Measurements from ENCODE around the gene SNAI3. TPM values are rescaled to one million over a fixed set of nuclear protein-coding genes. Genes with fewer than 3 reads are reported as not detected.
A peak's percentile ranks its signal among the peaks of the same experiment; 100 is the strongest.
"Not testable (repeated sequence)": the region's sequence is repeated elsewhere in the genome, so short reads cannot be mapped to it uniquely, and the experiment has no call there.

SNAI3 gene
- total RNA-seq, 2 donors from 2014 or later: 0.42 to 1.2 TPM

DNA sequence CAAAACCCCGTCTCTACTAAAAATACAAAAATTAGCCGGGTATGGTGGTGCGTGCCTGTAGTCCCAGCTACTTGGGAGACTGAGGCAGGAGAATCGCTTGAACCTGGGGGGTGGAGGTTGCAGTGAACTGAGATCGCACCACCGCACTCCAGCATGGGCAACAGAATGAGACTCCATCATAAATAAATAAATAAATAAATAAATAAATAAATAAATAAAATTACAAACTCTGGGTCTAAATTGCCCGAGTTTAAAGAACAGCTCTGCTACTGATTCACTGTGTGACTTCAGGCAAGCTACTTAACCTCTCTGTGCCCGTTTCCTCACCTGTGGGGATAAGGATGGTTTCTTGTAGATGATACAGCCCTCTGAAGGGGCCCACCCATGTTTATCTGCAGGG, 16.8 kb downstream of the SNAI3 start:
- not testable (repeated sequence) for H3K4me3 Mint-ChIP-seq; H3K27ac Mint-ChIP-seq; H3K9me3 Mint-ChIP-seq; H3K36me3 Mint-ChIP-seq; H3K4me1 Mint-ChIP-seq (ENCODE audit: low read depth in 2 of 2); H3K27me3 Mint-ChIP-seq; DNase-seq (ENCODE audit: low spot score); ATAC-seq

DNA sequence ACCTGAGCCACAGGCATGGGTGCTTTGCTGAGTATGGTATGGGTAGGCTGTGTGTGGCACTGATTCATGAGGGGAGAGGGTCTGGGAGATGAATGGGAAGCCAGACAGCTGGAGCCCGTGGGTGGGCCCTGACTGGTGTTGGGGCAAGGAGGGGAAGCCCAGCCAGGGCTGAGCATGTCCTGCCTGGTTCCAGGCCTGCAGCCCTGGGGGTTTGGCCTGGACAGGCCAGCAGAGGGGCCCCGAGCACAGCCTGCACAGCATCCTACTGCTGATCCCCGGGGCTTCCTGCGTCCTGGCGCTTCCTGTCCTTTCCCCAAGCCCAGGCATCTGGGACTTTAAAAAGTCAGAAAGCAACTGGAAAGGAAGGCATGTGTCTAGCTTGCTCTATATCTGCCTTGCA, 18.8 kb downstream of the SNAI3 start:
- no peaks in the 10 kb centered on the region for H3K9me3 Mint-ChIP-seq
- no peak for ATAC-seq
- H3K27ac Mint-ChIP-seq: no peak overlapping the region
- H3K36me3 Mint-ChIP-seq: no peaks in the 10 kb centered on the region
- H3K4me1 Mint-ChIP-seq (ENCODE audit: low read depth in 2 of 2): peaks cover 0 to 8% of the 10 kb centered on the region in 2 donors
- no peaks in the 10 kb centered on the region for H3K27me3 Mint-ChIP-seq
- H3K4me3 Mint-ChIP-seq: no peak overlapping the region
- DNase-seq (ENCODE audit: low spot score): no peak

DNA sequence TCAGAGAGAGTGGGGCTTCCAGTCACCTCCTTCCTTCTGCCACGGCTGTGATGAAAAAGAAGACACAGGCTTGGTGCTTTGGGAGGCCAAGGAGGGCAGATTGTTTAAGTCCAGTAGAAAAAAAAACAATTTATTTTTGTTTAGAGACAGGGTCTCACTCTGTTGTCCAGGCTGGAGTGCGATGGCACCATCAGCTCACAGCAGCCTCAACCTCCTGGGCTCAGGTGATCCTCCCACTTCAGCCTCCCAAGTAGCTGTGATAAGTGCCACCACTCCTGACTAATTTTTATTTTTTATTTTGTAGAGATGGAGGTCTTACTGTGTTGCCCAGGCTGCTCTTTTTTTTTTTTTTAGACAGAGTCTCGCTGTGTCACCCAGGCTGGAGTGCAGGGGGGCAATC, 20.7 kb downstream of the SNAI3 start:
- no peaks in the 10 kb centered on the region for H3K9me3 Mint-ChIP-seq
- H3K27ac Mint-ChIP-seq: no peak overlapping the region
- H3K4me1 Mint-ChIP-seq (ENCODE audit: low read depth in 2 of 2): peaks cover 13 to 16% of the 10 kb centered on the region in 2 donors
- H3K27me3 Mint-ChIP-seq: no peaks in the 10 kb centered on the region
- H3K4me3 Mint-ChIP-seq: no peak overlapping the region
- ATAC-seq (no peak), DNase-seq (ENCODE audit: low spot score) (no peak)
- no peaks in the 10 kb centered on the region for H3K36me3 Mint-ChIP-seq

DNA sequence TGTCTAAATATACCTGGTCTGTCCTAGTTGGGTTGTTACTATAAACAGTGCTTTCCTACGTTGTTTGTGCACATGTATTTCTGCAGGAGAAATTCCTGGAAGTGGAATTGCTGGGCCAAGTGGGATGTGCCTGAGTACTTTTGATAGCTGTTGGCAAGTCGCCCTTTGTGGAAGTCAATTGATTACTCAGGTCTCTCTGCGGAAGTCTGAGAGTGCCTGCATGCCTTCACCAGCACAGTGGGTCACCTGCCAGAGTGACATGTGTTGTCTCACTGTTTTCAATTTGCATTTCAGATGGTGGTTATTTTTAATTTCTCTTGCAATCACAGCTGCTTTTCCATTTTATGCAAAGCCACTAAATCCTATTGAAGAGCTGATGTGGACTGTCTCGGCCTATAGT, 21.2 kb downstream of the SNAI3 start:
- H3K36me3 Mint-ChIP-seq: no peaks in the 10 kb centered on the region
- no peaks in the 10 kb centered on the region for H3K27me3 Mint-ChIP-seq
- peaks cover 13 to 18% of the 10 kb centered on the region in 2 donors for H3K4me1 Mint-ChIP-seq (ENCODE audit: low read depth in 2 of 2)
- DNase-seq (ENCODE audit: low spot score) (no peak), ATAC-seq (no peak)
- H3K9me3 Mint-ChIP-seq: no peaks in the 10 kb centered on the region
- no peak overlapping the region for H3K27ac Mint-ChIP-seq
- H3K4me3 Mint-ChIP-seq: peak overlapping the region; percentile 36

DNA sequence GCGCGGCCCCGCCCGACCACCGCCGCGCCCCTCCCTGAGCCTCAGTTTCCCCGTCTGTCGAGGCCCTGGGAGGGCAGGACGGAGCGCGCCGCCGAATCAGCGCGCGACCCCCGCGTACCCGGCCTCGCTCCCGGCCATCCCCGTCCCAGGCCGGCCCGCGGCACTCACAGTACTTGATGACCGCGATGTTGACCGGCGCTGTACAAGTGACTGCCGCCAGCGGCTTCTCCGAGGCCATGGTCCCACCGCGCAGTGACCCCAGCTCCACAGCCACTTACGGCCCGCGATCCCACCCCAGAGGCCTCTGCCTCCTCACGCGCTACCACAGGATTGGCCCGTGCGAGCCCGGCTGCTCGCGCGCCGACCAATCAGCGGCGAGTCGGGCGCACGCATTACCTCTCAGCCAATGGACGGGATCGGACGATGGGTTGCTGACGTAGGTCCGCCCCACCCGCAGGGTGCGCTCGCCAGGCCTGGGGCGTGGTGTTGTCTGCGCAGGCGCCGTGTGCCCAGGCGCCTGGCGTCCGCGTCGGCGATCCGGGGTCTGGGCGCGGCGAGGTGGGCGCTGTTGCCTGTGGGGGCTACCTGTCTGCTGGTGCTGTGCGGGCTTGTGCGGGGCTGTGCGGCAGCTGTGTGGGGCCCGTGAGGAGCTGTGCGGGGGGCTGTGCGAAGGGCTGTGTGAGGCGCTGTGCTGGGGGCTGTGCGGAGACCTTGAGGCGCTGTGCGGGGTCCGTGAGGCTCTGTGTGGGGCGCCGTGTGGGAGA, 23.3 kb downstream of the SNAI3 start, which contains the start of gene MVD:
Gene MVD (minus strand): TSS at position 249 of the 764 bp plus-strand sequence. CDS start 11 bp downstream, at position 238.
- no peaks in the 10 kb centered on the region for H3K27me3 Mint-ChIP-seq
- H3K4me3 Mint-ChIP-seq: peak within 1 kb of the TSS; percentile 86
- no peaks in the 10 kb centered on the region for H3K9me3 Mint-ChIP-seq
- ATAC-seq (peak; percentile 99), DNase-seq (ENCODE audit: low spot score) (peak; percentile 98)
- peaks cover 13 to 19% of the 10 kb centered on the region in 2 donors for H3K4me1 Mint-ChIP-seq (ENCODE audit: low read depth in 2 of 2)
- no peaks in the 10 kb centered on the region for H3K36me3 Mint-ChIP-seq
- peak within 1 kb of the TSS; percentile 43 to 93 for H3K27ac Mint-ChIP-seq

DNA sequence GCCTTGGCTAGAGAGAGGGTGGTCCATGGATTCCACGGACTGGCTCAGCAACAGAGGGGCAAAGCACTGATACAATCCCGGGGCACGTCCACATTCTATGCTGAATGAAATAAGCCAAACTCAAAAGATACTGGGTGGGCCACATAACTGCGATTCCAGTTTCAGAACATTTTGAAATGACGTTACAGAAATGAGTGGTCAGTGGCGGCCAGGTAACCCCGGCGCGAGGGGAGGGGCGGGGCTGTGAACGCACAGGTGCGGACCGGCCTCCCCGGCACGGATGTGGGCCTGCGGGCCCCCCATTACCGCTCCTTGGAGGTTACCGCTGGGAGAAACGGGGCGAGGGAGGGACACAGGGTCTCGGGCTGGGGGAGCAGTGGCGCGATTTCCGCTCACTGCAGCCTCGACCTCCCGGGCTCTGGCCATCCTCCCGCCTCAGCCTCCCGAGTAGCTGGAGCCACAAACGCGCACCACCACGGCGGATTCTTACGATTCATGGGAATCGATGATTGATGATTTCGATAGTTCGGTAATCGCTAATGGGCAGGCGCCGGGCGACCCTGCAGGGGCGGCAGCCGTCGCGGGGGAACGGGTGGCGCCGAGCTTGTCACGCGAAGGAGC, 24.0 kb downstream of the SNAI3 start:
- no peak for DNase-seq (ENCODE audit: low spot score)
- H3K4me3 Mint-ChIP-seq: peak overlapping the region; percentile 86
- H3K9me3 Mint-ChIP-seq: no peaks in the 10 kb centered on the region
- no peaks in the 10 kb centered on the region for H3K27me3 Mint-ChIP-seq
- H3K36me3 Mint-ChIP-seq: no peaks in the 10 kb centered on the region
- H3K4me1 Mint-ChIP-seq (ENCODE audit: low read depth in 2 of 2): peaks cover 13 to 19% of the 10 kb centered on the region in 2 donors
- ATAC-seq: no peak
- H3K27ac Mint-ChIP-seq: peak overlapping the region; percentile 43 to 93

DNA sequence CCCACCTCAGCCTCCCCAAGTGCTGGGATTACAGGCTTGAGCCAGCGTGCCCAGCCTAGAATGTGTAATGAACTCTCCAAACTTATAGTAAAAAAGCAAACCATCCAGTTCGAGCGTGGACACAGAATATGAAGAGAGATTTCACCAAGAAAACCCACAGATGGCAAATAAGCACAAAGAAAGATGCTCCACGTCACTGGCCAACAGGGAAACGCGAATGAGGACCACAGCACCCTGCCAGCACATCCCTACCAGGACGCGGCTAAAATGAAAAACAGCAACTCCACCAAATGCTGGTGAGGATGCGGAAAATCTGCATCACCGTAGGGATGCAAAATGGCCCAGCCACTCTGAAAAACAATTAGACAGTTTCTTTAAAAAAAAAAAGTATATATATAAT, 24.8 kb downstream of the SNAI3 start:
- Mint-ChIP-seq H3K9me3 (no peaks in the 10 kb centered on the region), H3K27ac (peak overlapping the region; percentile 43 to 93), H3K4me3 (peak overlapping the region; percentile 86)

DNA sequence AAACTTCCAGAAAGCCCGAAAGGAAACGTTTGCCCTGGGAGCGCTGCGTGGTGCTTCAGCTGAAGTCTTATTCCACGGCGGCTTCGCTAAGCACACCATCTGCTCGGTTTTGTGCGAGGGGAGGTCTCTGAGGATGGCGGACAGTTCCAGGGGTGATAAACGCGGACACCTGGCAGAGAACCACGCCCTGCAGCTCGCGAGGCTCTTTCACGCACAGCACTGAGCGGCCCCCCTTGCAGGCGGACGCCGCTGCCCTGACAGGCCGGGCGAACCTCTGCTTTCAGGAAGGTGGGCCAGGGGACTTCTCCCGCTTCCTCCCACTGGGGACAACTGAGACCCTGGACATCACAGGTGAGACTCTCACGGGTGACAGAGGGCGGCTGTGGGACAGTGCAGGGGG, 27.1 kb downstream of the SNAI3 start:
- Mint-ChIP-seq H3K4me1 (ENCODE audit: low read depth in 2 of 2) (peaks cover 18 to 27% of the 10 kb centered on the region in 2 donors), H3K4me3 (no peak overlapping the region), H3K27me3 (no peaks in the 10 kb centered on the region), H3K27ac (no peak overlapping the region), H3K9me3 (no peaks in the 10 kb centered on the region), H3K36me3 (no peaks in the 10 kb centered on the region)
- DNase-seq (ENCODE audit: low spot score): no peak
- ATAC-seq: no peak

More for the DNA sequence above, 24.8 kb downstream of the SNAI3 start:
- DNase-seq (ENCODE audit: low spot score) (no peak), ATAC-seq (no peak)
- H3K27me3 Mint-ChIP-seq: no peaks in the 10 kb centered on the region
- H3K4me1 Mint-ChIP-seq (ENCODE audit: low read depth in 2 of 2): peaks cover 13 to 19% of the 10 kb centered on the region in 2 donors
- no peaks in the 10 kb centered on the region for H3K36me3 Mint-ChIP-seq

DNA sequence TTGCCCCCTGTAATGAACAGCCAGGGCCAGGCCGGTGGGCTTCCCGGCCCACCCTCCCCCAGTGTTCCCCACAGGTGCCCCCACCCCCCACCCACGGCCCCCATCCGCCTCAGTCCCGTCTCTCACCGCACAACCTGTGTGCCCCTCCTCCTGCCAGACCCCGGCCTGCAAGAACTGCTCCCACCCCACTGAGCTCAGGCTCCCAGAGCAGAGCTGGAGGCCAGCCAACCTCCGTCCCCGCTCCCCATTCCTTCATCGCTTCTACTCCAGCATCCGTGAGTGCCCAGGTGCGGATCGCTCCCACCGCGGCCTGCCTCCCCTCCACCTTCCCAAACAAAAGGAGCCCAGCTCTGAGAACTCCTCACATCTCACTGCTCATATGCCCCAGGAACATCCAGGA, 27.6 kb downstream of the SNAI3 start:
- Mint-ChIP-seq H3K27me3 (no peaks in the 10 kb centered on the region), H3K36me3 (no peaks in the 10 kb centered on the region), H3K9me3 (no peaks in the 10 kb centered on the region), H3K27ac (no peak overlapping the region), H3K4me3 (no peak overlapping the region), H3K4me1 (ENCODE audit: low read depth in 2 of 2) (peaks cover 22 to 30% of the 10 kb centered on the region in 2 donors)
- ATAC-seq: no peak
- no peak for DNase-seq (ENCODE audit: low spot score)

DNA sequence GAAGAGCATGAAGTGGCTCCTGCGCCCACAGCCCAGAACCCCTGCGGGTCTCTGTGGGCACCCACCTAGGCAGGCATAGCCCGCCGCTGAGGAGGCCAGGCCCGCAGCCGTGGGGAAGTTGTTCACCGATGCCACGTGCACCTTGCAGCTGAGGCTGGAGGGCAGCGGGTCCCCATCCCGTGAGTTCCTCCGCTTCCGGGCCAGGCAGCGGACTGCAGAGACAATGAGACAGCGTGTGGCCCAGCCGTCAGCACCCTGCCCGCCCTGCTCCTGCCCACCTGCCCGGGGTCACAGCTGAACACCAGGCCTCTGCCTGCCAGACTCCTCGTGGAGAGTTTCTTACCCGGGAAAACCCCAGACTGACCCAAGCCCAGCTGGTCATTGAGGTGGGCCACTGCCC, 28.9 kb downstream of the SNAI3 start:
- Mint-ChIP-seq H3K4me3 (no peak overlapping the region), H3K27ac (no peak overlapping the region), H3K9me3 (no peaks in the 10 kb centered on the region), H3K27me3 (no peaks in the 10 kb centered on the region), H3K4me1 (ENCODE audit: low read depth in 2 of 2) (peaks cover 29 to 32% of the 10 kb centered on the region in 2 donors), H3K36me3 (no peaks in the 10 kb centered on the region)
- DNase-seq (ENCODE audit: low spot score): no peak
- no peak for ATAC-seq

DNA sequence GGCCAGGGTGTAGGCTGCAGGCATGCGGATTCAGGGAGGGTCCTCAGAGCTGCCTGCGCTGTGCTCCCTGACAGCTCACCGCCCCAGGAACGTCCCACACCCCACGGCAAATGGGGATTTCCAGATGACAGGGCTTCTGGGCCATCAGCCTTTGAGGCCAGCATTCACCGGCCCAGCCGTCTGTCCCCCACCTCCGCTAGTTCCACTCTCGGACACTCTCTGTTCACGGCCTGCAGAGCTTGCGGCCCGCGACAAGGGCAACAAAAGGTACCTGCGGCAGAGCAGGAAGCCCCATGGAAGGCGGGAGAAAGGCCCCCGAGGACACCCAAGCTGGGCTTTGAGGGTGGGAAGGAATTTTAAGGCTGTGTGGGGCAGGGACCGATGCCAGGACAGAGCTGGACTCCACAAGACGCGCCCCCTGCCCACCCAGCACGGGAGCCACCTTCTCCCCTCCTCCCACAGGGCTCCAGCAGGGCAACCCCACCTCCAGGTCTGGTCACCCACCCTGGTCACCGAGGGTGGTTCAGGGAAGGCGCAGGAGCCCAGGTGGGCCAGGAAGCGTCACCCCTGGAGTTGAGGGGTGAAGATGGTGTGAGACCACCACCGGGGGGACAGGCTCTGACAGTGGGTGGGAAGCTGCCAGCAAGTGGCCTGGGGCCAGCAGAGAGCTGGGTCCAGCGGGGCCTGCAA, 29.9 kb downstream of the SNAI3 start:
- Mint-ChIP-seq H3K27me3 (no peaks in the 10 kb centered on the region), H3K9me3 (no peaks in the 10 kb centered on the region), H3K4me1 (ENCODE audit: low read depth in 2 of 2) (peaks cover 23 to 32% of the 10 kb centered on the region in 2 donors), H3K27ac (no peak overlapping the region), H3K4me3 (no peak overlapping the region), H3K36me3 (no peaks in the 10 kb centered on the region)
- no peak for DNase-seq (ENCODE audit: low spot score)
- ATAC-seq: no peak

DNA sequence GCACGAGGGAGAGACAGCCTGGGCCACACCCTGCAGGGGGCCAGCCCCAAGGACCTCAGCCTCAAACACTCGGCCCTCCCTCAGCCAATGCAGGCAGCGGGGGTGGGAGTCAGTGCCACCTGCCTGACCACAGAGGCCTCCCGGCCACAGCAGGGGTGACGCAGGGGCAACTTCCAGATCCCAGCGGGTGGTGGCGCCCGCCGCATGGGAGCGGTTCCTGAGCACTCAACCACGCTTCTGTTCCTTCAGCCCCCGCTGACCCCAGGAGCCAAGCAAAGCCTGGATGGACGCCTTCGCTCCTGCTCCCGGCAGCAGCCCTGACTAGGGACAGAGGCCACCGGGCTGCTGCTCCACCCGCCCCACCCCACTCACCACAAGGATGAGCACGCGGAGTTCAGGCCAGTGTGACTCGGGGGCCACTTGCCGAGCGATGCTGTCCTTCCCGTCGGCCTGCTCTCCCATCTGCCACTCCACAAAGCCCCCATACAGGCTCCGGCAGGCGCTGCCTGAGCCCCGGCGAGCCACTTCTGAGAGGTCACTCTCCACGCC, 30.5 kb downstream of the SNAI3 start:
- Mint-ChIP-seq H3K27ac (no peak overlapping the region), H3K27me3 (no peaks in the 10 kb centered on the region)

DNA sequence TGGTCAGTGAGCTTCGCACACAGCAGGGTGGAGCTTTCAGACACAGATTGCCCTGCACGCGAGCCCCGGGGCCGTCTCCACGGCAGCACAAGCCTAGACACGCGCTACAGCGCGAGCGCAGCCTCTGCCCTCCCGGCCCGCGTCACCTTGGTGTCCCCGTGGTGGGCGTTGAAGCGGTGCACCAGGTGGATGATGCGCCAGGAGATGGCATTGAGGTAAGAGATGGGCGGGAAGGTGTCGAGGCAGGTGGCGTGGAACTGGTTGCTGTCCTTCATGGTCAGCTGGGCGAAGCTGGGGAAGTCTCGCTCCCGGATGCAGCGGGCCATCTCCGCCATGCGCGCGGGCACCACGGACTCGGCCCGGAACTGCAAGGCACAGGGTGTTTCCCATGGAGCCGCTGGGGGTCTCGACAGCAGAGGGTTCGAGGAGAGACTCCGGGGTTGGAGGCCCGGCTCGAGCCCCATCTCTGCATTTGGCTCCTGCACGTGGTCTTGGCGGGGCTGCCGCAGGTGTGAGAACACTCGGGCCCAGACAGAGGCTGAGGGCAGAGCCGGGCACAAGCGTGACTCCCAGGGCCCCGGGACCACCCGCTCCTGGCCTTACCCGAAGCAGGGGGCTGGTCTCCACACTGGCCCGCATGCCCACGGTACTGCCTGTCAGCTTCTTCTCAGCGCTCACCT, 31.1 kb downstream of the SNAI3 start:
- no peak for DNase-seq (ENCODE audit: low spot score)
- Mint-ChIP-seq H3K27me3 (no peaks in the 10 kb centered on the region), H3K9me3 (no peaks in the 10 kb centered on the region), H3K4me3 (peak overlapping the region; percentile 17), H3K36me3 (no peaks in the 10 kb centered on the region), H3K4me1 (ENCODE audit: low read depth in 2 of 2) (peaks cover 23 to 31% of the 10 kb centered on the region in 2 donors), H3K27ac (peak overlapping the region in 1 of 2 donors; percentile 54)
- ATAC-seq: no peak

More for the DNA sequence above, 30.5 kb downstream of the SNAI3 start:
- H3K9me3 Mint-ChIP-seq: no peaks in the 10 kb centered on the region
- peaks cover 23 to 33% of the 10 kb centered on the region in 2 donors for H3K4me1 Mint-ChIP-seq (ENCODE audit: low read depth in 2 of 2)
- DNase-seq (ENCODE audit: low spot score) (no peak), ATAC-seq (no peak)
- H3K4me3 Mint-ChIP-seq: no peak overlapping the region
- no peaks in the 10 kb centered on the region for H3K36me3 Mint-ChIP-seq
